HG03571 (cell line): Measurements from ENCODE around the gene PARD3.

ENCODE experiments used
- ATAC-seq: cut with Tn5 transposase; IDR thresholded peaks from one replicate; pipeline ENCODE4 v1.9.1; 2021; ENCODE audit not compliant: unreplicated experiment

Gene PARD3

GRCh38 chr10:34203966-34204630 lies 611.0 kb downstream of the PARD3 start:
- ATAC-seq, result no peak

GRCh38 chr10:34200355-34200901 lies 614.7 kb downstream of the PARD3 start:
- ATAC-seq, result no peak

GRCh38 chr10:34198953-34199352 lies 616.1 kb downstream of the PARD3 start:
- no peak for ATAC-seq

- ATAC-seq, result no peak
Measured at GRCh38 chr10:34196058-34196433, 619.0 kb downstream of the PARD3 start.

GRCh38 chr10:34195364-34196057 lies 619.6 kb downstream of the PARD3 start:
- no peak for ATAC-seq

- ATAC-seq, result no peak
Measured at GRCh38 chr10:34193931-34194626, 621.0 kb downstream of the PARD3 start.

GRCh38 chr10:34192646-34193045 lies 622.5 kb downstream of the PARD3 start:
- no peak for ATAC-seq

GRCh38 chr10:34191406-34191805 lies 623.7 kb downstream of the PARD3 start:
- ATAC-seq, result no peak

- ATAC-seq, result no peak
Measured at GRCh38 chr10:34190580-34190979, 624.5 kb downstream of the PARD3 start.

GRCh38 chr10:34189830-34190229 lies 625.3 kb downstream of the PARD3 start:
- no peak for ATAC-seq

- ATAC-seq, result no peak
Measured at GRCh38 chr10:34188221-34188620, 626.9 kb downstream of the PARD3 start.

GRCh38 chr10:34187201-34187600 lies 627.9 kb downstream of the PARD3 start:
- ATAC-seq, result no peak

- no peak for ATAC-seq
Measured at GRCh38 chr10:34186745-34187144, 628.4 kb downstream of the PARD3 start.

GRCh38 chr10:34185998-34186397 lies 629.1 kb downstream of the PARD3 start:
- no peak for ATAC-seq

GRCh38 chr10:34184939-34185386 lies 630.1 kb downstream of the PARD3 start:
- ATAC-seq, result no peak

- ATAC-seq, result no peak
Measured at GRCh38 chr10:34184397-34184796, 630.7 kb downstream of the PARD3 start.

GRCh38 chr10:34183016-34183796 lies 631.9 kb downstream of the PARD3 start:
- ATAC-seq, result no peak

- ATAC-seq, result no peak
Measured at GRCh38 chr10:34181553-34182300, 633.4 kb downstream of the PARD3 start.

GRCh38 chr10:34180749-34181148 lies 634.3 kb downstream of the PARD3 start:
- ATAC-seq, result no peak

- no peak for ATAC-seq
Measured at GRCh38 chr10:34179280-34179679, 635.8 kb downstream of the PARD3 start.
